Liver (tissue), 3 donors: ENCODE data around the gene CPA5.

Experiments
- ATF3 ChIP-seq: IDR thresholded peaks from 2 replicates; pipeline ENCODE4 v1.6.1; 2016; ENCODE audit warnings: antibody characterized with exemption
- CTCF ChIP-seq: fragments of 150-350 bp; IDR thresholded peaks from 2 replicates; pipeline ENCODE4 v1.5.1; 2017; ENCODE audit warnings: improper control_type of control experiment, low read depth, low read length; ENCODE audit not compliant: missing input control
- FOXA1 ChIP-seq: IDR thresholded peaks from 2 replicates; pipeline ENCODE4 v1.6.1; 2016; ENCODE audit warnings: antibody characterized with exemption
- HNF4A ChIP-seq, 2 donors: conservative IDR thresholded peaks; 2 replicates each; pipeline ENCODE4 v1.6.1; 2016; ENCODE audit warnings: antibody characterized with exemption in 2 of 2, mild to moderate bottlenecking in 2 of 2
- HNF4G ChIP-seq: IDR thresholded peaks from 2 replicates; pipeline ENCODE4 v1.6.1; 2016; ENCODE audit warnings: antibody characterized with exemption
- JUND ChIP-seq, 2 donors: IDR thresholded peaks; 2 replicates each; pipeline ENCODE4 v1.6.1; 2016; ENCODE audit warnings: antibody characterized with exemption in 2 of 2
- TAF1 ChIP-seq: conservative IDR thresholded peaks from 2 replicates; pipeline ENCODE4 v1.6.1; 2016; ENCODE audit warnings: antibody characterized with exemption, mild to moderate bottlenecking
- YY1 ChIP-seq: IDR thresholded peaks from 2 replicates; pipeline ENCODE4 v1.6.1; 2016; ENCODE audit warnings: antibody characterized with exemption, mild to moderate bottlenecking
- ZBTB33 ChIP-seq: IDR thresholded peaks from 2 replicates; pipeline ENCODE4 v1.6.1; 2016; ENCODE audit warnings: antibody characterized with exemption
- donor health status: healthy.
- donor health status: healthy.

GRCh38 chr7:130352194-130353074 is 7.8 kb downstream of the CPA5 start:
- TF ChIP-seq CTCF (no peak), ATF3 (no peak), ZBTB33 (no peak), YY1 (no peak), FOXA1 (no peak), HNF4G (no peak), TAF1 (no peak), JUND (IDR thresholded peaks at IDR 0.05) (peak; percentile 79 to 87), HNF4A (conservative IDR thresholded peaks at IDR 0.05) (no peak)
